Progenitor cell of endocrine pancreas (in vitro differentiated cells): ENCODE measurements around the gene HOXD9. TPM values are rescaled to one million over a fixed set of nuclear protein-coding genes. Genes with fewer than 3 reads are reported as not detected.
A peak's percentile ranks its signal among the peaks of the same experiment; 100 is the strongest.

ENCODE experiments used
- DNase-seq: peaks from one replicate; pipeline ENCODE4 v3.0.0; 2021; ENCODE audit warnings: low spot score; ENCODE audit not compliant: unreplicated experiment
- H3K27ac Mint-ChIP-seq: 2 replicates; pipeline ENCODE4 v1.8.0; 2021; ENCODE audit warnings: mild to moderate bottlenecking, moderate library complexity, mixed read lengths
- H3K27me3 Mint-ChIP-seq: 2 replicates; pipeline ENCODE4 v1.8.0; 2021; ENCODE audit warnings: mixed read lengths
- H3K36me3 Mint-ChIP-seq: 2 replicates; pipeline ENCODE4 v1.8.0; 2022; ENCODE audit warnings: mixed read lengths; ENCODE audit not compliant: insufficient read depth
- H3K4me1 Mint-ChIP-seq: 2 replicates; pipeline ENCODE4 v1.8.0; 2021; ENCODE audit warnings: low read depth, mixed read lengths
- H3K4me3 Mint-ChIP-seq: 2 replicates; pipeline ENCODE4 v1.8.0; 2021; ENCODE audit warnings: low read depth, mild to moderate bottlenecking, moderate library complexity, mixed read lengths
- H3K9me3 Mint-ChIP-seq: 2 replicates; pipeline ENCODE4 v1.8.0; 2021; ENCODE audit warnings: low read depth, mixed read lengths
- total RNA-seq: library from RNA; stranded (reverse); gene quantifications from 2 replicates; pipeline ENCODE4 v1.2.1, GENCODE V29; 2021
- TF ChIP-seq, protein P1 (sequence below): fragments of 200-600 bp; sonication (generic); IDR thresholded peaks from one replicate; pipeline ENCODE4 v1.5.0; 2021; ENCODE audit warnings: antibody characterized with exemption, mild to moderate bottlenecking; ENCODE audit not compliant: unreplicated experiment

Gene HOXD9
- total RNA-seq, 1 donor from 2014 or later, result not detected

DNA sequence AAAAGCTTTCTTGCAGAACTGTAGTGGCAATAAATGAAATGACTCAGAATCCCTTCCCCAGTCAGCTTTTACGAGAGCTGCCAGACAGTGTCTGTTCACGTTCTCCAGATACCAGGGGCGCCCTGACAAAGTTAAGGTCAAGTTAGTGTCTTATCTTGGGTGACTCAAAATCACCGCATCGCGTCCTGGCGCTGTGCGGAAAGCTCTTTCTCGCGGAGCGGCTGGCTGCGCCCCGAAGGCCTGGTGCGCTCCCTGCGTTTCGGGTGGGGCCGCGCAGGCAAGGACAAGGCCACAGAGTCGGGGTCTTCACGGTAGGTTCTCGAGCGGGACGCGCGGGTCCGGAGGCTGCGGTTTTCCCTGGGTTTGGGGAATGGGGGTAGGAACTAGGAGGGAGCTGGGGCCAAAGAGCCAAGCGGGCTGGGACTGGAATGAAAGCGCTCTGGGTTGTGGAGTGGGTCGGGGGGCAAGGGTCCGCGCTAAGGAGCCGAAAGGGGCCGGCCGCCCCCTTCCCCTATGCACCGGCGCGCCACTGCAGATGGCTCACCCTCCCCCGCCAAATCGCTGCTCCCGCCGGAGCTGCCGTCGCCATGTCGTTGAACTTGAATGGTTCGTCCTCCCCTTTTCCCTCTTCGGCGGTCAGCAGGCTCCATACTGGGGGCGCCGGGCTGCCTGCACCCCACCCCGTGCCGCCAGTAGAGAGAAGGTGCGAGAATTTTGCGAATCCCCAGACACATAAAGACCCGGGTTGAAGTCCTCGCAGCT is 18.0 kb upstream of the HOXD9 start:
- no peaks in the 10 kb centered on the region for H3K36me3 Mint-ChIP-seq
- no peak for DNase-seq
- TF ChIP-seq, protein P1, sequence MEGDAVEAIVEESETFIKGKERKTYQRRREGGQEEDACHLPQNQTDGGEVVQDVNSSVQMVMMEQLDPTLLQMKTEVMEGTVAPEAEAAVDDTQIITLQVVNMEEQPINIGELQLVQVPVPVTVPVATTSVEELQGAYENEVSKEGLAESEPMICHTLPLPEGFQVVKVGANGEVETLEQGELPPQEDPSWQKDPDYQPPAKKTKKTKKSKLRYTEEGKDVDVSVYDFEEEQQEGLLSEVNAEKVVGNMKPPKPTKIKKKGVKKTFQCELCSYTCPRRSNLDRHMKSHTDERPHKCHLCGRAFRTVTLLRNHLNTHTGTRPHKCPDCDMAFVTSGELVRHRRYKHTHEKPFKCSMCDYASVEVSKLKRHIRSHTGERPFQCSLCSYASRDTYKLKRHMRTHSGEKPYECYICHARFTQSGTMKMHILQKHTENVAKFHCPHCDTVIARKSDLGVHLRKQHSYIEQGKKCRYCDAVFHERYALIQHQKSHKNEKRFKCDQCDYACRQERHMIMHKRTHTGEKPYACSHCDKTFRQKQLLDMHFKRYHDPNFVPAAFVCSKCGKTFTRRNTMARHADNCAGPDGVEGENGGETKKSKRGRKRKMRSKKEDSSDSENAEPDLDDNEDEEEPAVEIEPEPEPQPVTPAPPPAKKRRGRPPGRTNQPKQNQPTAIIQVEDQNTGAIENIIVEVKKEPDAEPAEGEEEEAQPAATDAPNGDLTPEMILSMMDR, result no peak
- no peak overlapping the region for H3K4me3 Mint-ChIP-seq
- no peaks in the 10 kb centered on the region for H3K9me3 Mint-ChIP-seq
- peak overlapping the region; percentile 38 for H3K27ac Mint-ChIP-seq
- H3K4me1 Mint-ChIP-seq, result peaks cover 3% of the 10 kb centered on the region
- peaks cover 88% of the 10 kb centered on the region for H3K27me3 Mint-ChIP-seq

DNA sequence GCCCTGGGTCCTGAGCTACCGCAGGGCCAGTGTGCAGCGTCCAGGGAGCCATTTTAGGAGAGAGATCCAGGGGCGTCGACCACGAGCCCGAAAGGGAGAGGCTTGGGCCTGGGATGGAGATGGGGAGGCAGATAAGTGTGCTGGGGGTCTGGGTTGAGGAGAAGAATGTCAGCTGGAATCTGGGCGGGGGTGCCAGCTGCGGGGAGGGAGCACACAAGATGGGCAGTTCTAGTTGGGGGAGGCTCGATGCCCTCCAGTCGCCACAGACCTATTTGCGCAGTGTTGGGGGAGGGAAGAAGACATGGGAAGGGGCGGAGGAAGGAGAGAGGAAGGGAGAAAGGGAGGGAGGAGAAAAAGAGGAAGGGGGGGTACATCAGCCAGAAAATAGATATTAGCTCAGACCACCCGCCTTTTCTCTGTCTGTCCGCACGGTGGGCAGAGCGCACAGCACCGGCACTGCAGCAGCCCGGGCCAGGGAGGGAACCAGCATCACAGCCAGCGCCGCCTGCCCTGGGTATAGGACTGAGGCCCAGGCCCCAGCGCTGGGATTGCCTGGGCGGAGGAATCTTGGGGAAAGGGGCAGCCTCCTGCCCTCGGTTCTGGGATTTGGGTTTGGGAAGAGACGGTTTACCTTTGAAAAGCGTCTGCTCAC is 17.3 kb upstream of the HOXD9 start:
- no peak for DNase-seq
- Mint-ChIP-seq H3K27ac (peak overlapping the region; percentile 38), H3K4me1 (peaks cover 3% of the 10 kb centered on the region), H3K36me3 (no peaks in the 10 kb centered on the region), H3K9me3 (no peaks in the 10 kb centered on the region), H3K4me3 (no peak overlapping the region), H3K27me3 (peaks cover 90% of the 10 kb centered on the region)
- TF ChIP-seq, protein P1, result no peak

DNA sequence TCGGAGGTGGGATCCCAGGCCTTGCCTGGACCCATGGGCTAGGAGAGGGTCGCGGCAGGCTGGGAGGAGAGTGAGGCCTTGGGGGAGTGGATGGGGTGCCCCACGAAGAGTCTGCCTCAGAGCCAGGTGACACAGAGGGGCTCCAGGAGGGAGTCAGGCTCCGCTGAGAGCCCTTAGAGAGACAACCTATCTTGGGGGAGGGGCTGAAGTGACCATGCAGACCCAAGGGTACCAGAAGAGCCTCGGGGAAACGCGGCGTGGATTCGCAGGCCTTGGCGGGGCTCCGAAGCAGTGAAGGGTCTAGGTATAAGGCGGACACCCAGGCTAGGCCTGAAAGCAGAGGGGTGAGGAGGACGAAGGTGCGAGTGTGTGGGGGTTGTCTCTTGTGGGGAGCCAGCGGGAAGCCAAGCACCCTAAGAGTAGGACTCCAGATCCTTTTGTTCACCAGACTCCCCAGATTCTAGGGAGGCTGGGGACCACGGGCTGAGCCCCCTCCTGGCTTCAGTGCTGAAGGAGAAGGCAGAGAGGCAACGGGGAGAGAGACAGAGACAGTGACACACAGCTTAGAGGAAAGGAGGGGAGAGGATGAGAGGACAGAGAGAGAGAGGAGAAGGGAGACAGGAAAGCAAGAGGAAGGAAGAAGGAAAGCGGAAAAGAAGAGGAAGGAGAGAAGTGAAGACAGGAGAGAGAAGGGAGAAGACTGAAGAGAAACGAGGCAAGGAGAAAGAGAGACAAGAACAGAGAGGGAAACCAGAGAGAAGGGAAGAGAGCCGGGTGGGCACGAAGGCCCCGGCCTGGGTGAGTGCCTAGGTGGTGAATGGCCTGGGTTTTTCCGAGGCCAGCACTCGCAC is 16.6 kb upstream of the HOXD9 start:
- Mint-ChIP-seq H3K27me3 (peaks cover 90% of the 10 kb centered on the region), H3K4me3 (no peak overlapping the region), H3K9me3 (no peaks in the 10 kb centered on the region), H3K36me3 (no peaks in the 10 kb centered on the region), H3K27ac (peak overlapping the region; percentile 71), H3K4me1 (peaks cover 3% of the 10 kb centered on the region)
- no peak for DNase-seq
- TF ChIP-seq, protein P1, result no peak

DNA sequence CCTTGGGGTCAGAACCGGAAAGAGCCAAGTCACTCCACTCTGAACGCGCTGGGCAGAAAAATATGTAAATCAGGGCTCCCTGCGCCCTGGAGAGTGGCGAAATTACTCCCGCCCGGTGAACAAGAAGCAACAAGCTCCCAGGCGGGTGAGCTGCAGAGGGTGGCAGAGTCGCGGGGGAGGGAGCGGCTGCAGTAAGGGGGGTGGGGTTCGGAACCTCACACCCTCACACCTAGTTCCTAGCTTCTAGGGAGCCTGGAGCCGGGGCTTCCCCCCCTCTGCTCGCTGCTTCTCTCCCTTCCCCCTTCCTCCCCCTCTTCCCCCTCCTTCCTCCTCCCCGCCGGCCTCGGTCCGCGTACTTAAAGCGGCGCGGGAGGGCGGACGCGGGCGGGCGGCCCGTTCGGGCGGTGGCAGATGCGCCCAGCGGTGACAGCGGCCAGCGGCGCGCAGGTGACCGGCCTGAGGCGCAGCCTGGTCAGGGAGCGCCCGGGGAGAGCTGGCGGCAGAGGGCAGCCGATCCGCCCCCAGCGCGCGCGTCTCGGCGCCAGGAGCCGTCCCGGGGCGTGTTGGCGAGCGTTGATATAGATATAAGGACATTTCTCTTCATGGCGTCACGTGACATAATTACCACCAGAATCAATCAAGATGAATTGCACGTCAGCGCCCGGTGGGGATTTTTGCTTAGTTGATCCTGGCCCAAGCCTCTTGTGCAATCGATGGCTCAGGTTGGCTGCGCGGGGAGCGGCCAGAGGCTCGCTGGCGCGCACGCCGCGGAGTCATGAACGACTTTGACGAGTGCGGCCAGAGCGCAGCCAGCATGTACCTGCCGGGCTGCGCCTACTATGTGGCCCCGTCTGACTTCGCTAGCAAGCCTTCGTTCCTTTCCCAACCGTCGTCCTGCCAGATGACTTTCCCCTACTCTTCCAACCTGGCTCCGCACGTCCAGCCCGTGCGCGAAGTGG is 15.7 kb upstream of the HOXD9 start, which contains the start of gene HOXD11:
Gene HOXD11 (plus strand): TSS at position 700 of the 959 bp plus-strand sequence. CDS start 76 bp downstream, at position 776.
- no peaks in the 10 kb centered on the region for H3K36me3 Mint-ChIP-seq
- H3K9me3 Mint-ChIP-seq, result no peaks in the 10 kb centered on the region
- DNase-seq, result no peak
- H3K27ac Mint-ChIP-seq, result peak within 1 kb of the TSS; percentile 71
- H3K4me3 Mint-ChIP-seq, result peak within 1 kb of the TSS; percentile 1
- peaks cover 90% of the 10 kb centered on the region for H3K27me3 Mint-ChIP-seq
- TF ChIP-seq, protein P1, result no peak
- peaks cover 3% of the 10 kb centered on the region for H3K4me1 Mint-ChIP-seq
